HL-60/S4 treated with retinoic acid at 250 ng/mL for 4 days and 3 days (cell line): ENCODE data around the gene FXYD5.

Experiments
- in situ Hi-C: fragments of 300-500 bp; cut with MboI; formaldehyde crosslinking; loops from 2 replicates; pipeline ENCODE4 v1.7.0; 2022; ENCODE audit warnings: low sequenced_read_pairs

The FXYD5 gene

DNA sequence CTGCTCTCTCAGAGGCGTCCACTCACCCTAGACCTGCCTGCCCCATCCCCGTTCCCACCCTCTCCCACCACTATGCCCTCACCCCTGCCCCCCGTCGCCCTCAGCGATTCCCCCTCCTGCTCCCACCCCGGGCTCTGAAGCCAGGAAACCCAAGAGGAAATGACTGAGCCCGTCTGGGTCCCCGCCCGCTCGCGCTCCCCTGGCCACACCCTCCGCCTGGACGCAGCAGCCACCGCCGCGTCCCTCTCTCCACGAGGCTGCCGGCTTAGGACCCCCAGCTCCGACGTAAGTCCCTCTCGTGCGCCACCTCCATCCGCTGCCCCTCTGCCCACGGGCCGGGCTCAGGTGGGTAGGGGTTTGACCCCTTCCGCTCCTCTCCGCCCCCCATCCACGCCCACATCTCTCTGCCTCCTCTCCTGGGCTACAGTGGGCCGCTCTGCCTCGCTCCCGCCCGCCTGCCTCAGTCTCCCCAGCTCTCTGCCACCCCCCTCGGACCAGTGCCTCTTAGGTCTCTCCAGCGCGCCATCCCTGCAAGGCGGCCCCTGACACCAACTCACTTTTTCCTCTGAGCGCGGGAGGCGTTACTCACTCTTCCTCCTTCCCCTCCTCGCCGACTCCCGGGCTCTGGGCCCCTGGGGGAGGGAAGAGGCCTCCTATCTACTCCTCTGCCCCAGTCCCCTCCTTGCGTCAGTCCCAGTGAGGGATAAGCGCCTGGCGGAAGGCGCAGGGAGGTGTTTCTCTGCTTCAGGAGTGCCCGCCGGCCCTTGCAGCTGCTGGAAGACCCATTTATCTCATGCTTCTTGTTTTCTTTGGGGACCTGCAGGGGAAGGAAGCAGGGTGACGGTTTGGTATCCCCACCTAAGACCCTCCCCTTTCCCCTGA is at the start of gene FXYD5:
FXYD5 (plus strand) TSS at position 211 of the 882 bp plus-strand sequence. CDS start 816 bp downstream, outside the sequence.
- in situ Hi-C loops: no loop called here

DNA sequence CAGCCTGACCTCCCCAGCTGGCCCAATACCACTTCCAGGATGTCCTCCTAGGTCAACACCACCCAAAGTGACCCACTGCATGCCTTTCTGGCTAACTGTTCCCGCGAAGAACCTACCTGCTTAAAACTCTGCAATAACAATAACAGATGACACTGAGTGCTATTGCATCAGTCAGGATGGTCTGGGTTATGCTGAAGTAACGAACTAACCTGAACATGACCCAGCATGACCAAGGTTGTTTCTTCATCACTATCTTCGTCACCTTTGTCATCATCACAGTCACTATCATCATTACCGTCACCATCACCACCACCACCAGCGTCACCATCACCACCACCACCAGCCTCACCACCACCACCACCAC is 49.5 kb upstream of the FXYD5 start:
- in situ Hi-C loops: no loop called here

GRCh38 chr19:35105411-35106290 is 48.9 kb upstream of the FXYD5 start:
- in situ Hi-C loops: no loop called here

DNA sequence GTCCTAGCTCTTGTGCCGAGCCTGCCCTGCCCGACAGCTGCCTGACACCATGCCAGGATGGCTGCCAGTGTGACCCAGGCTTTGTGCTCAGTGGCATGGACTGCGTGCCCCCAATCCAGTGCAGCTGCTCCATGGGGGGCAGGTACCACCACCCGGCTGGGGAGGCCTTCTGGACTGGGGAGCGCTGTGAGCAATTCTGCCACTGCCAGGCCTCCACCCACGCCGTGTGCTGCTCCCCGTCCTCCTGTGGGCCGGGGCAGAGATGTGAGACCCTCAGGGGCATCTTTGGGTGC is 48.3 kb upstream of the FXYD5 start:
- in situ Hi-C loops: no loop called here

- in situ Hi-C loops: no loop called here
Measured at GRCh38 chr19:35106898-35107541, 47.5 kb upstream of the FXYD5 start.

DNA sequence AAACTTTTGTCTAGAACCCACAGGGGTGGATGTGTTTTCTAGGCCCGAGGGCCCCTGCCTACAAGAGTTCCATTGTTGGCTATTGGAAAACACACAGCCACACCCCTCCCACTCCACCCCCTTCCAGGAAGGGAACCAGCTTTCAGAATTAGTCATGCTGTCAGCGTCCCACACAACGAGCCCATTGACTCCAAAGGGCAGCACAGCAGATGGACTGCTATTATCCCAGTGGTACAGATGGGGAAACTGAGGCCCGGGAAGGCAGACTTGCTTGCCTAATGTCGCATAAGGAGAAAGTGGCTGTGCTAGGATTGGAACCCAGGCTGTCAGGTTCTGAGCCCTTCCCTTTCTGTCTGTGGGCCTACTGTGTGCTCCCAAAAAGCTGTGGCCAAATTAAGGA is 47.0 kb upstream of the FXYD5 start:
- in situ Hi-C loops: no loop called here

DNA sequence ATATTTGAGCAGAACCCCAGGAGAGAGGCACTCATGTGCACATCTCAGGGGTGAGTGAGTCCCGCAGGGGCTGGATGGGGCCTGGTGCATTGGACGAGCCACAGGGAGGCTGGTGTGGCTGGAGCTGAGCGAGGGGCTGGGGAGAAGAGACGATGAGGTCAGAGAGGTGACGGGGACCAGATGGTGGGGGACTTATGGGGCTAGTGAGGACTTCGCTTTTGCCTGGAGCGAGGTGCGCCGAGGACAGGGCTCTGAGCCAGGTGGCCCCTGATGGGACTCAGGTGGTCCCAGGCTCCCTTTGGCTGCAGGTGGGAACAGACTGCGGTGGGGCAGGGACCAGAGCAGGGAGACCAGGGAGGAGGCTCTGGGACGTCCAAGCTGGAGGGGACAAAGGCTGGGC is 45.8 kb upstream of the FXYD5 start:
- in situ Hi-C loops: no loop called here

DNA sequence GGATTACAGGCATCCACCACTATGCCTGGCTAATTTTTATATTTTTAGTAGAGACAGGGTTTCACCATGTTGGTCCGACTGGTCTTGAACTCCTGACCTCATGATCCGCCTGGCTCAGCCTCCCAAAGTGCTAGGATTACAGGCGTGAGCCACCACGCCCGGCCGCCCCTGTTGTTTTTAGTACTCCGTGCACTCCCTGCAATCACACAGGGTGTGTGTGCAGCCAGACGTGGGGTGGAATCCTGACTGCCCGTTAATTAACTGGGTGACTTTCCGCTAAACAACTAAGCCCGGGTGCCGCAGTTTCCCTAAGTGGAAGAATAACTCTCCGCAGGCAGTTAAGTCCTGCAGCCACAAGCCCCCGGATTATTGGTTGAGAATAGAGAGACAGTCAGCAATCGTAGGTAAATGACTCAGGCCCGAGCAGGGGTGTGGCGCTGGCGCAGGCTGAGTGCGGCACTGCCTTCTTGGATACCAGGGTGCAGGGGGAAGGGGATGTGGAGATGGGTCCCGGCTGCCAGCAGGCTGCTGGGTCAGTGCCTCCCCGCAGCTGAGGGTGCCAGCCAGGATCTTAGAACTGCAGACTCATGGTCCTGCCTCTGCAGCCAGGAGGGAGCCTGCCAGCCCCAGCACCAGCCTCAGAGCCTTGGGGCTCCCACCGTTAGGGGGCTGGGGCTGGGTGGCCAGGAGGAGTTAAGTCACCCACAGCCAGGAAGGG is 45.0 kb upstream of the FXYD5 start:
- in situ Hi-C loops: no loop called here

- in situ Hi-C loops: no loop called here
Measured at GRCh38 chr19:35110974-35111373, 43.6 kb upstream of the FXYD5 start.

DNA sequence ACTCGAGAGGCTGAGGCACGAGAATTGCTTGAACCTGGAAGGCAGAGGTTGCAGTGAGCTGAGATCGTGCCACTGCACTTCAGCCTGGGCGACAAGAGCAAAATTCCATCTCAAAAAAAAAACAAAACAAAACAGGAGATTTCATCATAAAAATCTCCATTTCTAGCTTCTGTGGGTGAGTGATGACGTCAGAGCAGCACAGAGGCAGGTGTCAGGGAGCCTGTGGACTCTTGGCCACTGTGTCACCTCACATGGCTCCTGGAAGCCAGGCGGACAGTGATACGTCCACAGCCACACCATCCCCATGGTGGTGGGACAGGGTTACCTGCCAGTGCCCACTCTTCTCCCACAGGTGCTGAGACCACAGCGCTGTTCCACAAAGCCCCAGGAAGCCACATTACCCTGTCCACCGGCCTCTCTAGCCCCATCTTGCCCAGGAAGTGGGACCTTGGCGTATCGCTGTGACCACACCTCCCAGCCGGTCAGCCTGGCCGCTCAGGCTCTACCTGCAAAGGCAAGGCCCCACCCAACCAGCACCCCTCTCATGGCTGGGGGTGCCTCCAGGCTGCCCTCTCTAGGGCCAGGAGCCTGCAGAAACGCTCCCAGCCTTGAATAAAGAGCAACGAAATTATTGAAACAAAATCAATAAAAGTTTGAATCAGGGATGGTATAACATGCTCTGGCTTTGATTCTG is 41.4 kb upstream of the FXYD5 start:
- in situ Hi-C loops: no loop called here

DNA sequence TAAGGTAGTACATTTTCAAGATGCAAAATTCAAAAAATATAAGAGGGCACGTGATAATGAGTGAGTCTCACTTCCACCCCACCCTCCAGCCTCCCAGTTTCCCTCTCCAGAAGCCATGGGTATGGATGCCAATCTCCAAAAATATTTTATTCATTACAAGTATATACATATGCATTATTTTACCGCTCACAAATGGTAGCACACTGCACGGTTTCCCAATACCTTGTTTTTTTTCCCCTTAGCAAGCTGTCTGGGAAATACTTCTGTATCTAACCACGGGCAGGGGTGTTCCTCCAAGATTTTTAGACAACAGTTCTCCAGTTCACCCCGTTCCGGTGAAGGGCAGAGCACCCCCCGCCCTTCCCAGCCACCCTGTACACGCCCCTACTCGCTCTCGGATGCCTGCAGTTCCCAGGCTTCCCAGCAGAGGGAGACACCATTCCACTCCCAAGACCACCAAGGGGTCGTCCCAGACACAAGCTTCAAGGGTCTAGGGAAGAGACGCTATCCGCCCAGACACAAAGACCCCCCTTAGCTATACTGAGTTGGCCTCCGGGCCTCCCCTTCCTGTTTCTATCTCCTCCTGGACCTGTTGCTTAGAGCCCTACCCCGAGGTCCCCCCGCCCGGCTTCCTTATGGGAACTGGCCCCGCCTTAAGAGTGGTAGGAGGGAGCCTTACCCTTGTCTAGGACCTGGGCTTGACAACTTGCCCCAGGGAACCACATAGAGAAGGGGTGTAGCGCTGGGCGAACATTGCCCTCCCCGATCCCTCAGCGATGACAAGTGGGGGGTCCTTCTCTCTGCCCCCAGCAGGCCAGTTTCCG is 40.0 kb upstream of the FXYD5 start:
- in situ Hi-C loops: no loop called here

- in situ Hi-C loops: no loop called here
Measured at GRCh38 chr19:35115177-35115951, 39.2 kb upstream of the FXYD5 start, which contains the start of gene FXYD3. Gene FXYD3 (plus strand): TSS chr19:35115823. CDS start chr19:35119377, 3,554 bp downstream.

GRCh38 chr19:35116072-35116801 is 38.3 kb upstream of the FXYD5 start:
- in situ Hi-C loops: no loop called here

GRCh38 chr19:35117116-35117515 is 37.4 kb upstream of the FXYD5 start:
- in situ Hi-C loops: no loop called here

- in situ Hi-C loops: no loop called here
Measured at GRCh38 chr19:35117799-35118198, 36.7 kb upstream of the FXYD5 start.

GRCh38 chr19:35118268-35119020 is 36.1 kb upstream of the FXYD5 start:
- in situ Hi-C loops: no loop called here

- in situ Hi-C loops: no loop called here
Measured at GRCh38 chr19:35119091-35119490, 35.4 kb upstream of the FXYD5 start.
